ENCODE measurements around the gene PDZD2.

DNA sequence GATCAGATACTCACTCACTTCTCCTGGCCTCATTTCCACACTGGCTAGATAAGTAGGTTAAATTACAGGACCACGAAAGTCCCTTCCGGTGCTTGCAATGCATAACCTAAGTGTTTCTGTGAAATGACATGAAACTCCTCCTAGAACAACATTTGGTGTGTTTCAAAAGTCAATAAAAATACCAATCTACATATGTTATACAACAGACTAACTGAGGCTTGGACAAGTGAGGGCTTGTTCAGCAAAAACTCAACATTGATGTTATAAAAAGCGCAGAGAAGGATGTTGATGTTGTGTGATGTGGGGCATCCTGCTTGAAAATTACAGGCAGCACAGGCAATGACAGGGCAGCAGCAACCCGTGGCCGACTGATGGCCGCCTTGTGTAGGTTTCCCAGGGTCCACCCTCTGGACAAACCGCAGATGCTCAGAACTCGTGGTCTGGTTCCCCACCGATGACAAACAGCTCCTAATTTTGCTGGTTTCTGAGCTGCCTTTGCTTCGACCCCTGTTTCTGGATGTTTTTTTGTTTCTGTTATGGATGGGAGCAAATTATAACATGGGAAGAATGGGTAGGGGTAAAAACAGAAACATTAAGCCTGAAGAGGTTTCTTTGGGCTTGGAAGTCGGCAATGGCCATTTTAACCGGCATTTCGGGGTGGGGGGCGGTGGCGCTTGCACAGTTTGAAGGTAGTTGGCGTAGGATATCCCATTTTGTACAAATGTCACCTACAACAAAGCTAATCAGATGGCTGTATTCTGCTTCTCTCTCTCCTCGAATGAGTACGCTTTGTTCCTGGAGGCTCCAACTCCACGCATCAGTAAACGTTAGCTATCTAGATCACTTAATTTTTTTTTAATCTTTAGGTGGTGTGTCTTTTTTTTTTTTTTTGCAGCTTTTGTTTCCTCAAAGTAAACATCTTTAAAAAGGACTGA lies 116.1 kb downstream of the PDZD2 start:
- TF ChIP-seq CTCF (IDR thresholded peaks at IDR 0.05 in 4 of 5, conservative IDR thresholded peaks at IDR 0.05 in 1 of 5), result no peak
- no peak for TF ChIP-seq POLR2A (IDR thresholded peaks at IDR 0.05)

Data from gastrocnemius medialis (tissue), 4 donors.